Endodermal cell (in vitro differentiated cells): Measurements from ENCODE around the gene MRPS27. TPM values are rescaled to one million over a fixed set of nuclear protein-coding genes. Genes with fewer than 3 reads are reported as not detected.

Source experiments
- DNase-seq: peaks from one replicate; pipeline ENCODE4 v3.0.0-alpha.2; 2017
- H3K27ac ChIP-seq: 2 replicates; pipeline ENCODE4 v1.5.1; 2013; ENCODE audit warnings: mild to moderate bottlenecking, low read depth, low read length, moderate library complexity
- H3K27me3 ChIP-seq: 2 replicates; pipeline ENCODE4 v1.6.1; 2013; ENCODE audit warnings: mild to moderate bottlenecking, low read length, moderate library complexity; ENCODE audit not compliant: insufficient read depth, control insufficient read depth, poor library complexity, severe bottlenecking
- H3K36me3 ChIP-seq: 2 replicates; pipeline ENCODE4 v1.7.0; 2013; ENCODE audit warnings: mild to moderate bottlenecking, low read length, moderate library complexity; ENCODE audit not compliant: control insufficient read depth, insufficient read depth
- H3K4me1 ChIP-seq: one replicate; pipeline ENCODE4 v1.7.0; 2013; ENCODE audit warnings: low read length; ENCODE audit not compliant: control insufficient read depth, insufficient read depth
- H3K4me3 ChIP-seq: 2 replicates; pipeline ENCODE4 v1.5.1; 2013; ENCODE audit warnings: mild to moderate bottlenecking, low read length, moderate library complexity
- H3K9ac ChIP-seq: 2 replicates; pipeline ENCODE4 v1.6.1; 2013; ENCODE audit warnings: mild to moderate bottlenecking, low read length, moderate library complexity; ENCODE audit not compliant: poor library complexity, severe bottlenecking; ENCODE audit errors: extremely low read depth
- H3K9me3 ChIP-seq: 2 replicates; pipeline ENCODE4 v1.6.1; 2013; ENCODE audit warnings: mild to moderate bottlenecking, low read length, moderate library complexity; ENCODE audit not compliant: control insufficient read depth
- H3K27ac Mint-ChIP-seq: 2 replicates; pipeline ENCODE4 v1.8.0; 2020; ENCODE audit warnings: mixed read lengths
- H3K27me3 Mint-ChIP-seq: 2 replicates; pipeline ENCODE4 v1.8.0; 2021; ENCODE audit warnings: mild to moderate bottlenecking, mixed read lengths; ENCODE audit not compliant: insufficient read depth
- H3K36me3 Mint-ChIP-seq: 2 replicates; pipeline ENCODE4 v1.8.0; 2020; ENCODE audit warnings: low read depth, mixed read lengths
- H3K4me1 Mint-ChIP-seq: 2 replicates; pipeline ENCODE4 v1.8.0; 2020; ENCODE audit warnings: mixed read lengths
- H3K4me3 Mint-ChIP-seq: 2 replicates; pipeline ENCODE4 v1.8.0; 2020; ENCODE audit warnings: mild to moderate bottlenecking, moderate library complexity, mixed read lengths
- H3K9me3 Mint-ChIP-seq: 2 replicates; pipeline ENCODE4 v1.8.0; 2020; ENCODE audit warnings: mild to moderate bottlenecking, mixed read lengths
- CTCF ChIP-seq: fragments of 200-600 bp; sonication (generic); conservative IDR thresholded peaks from 2 replicates; pipeline ENCODE4 v1.5.0; 2021; ENCODE audit warnings: antibody characterized with exemption, mild to moderate bottlenecking
- WGBS, 2 experiments: methylation state at CpG; one replicate each; pipeline versions ENCODE4 v1.1.5 to v1.1.7; 2013; ENCODE audit warnings: missing lambda C conversion rate in 2 of 2, mixed read lengths in 1 of 2; ENCODE audit not compliant: insufficient coverage in 1 of 2, insufficient read length in 1 of 2; 5-methylcytosine and 5-hydroxymethylcytosine counted together
- total RNA-seq, 2 donors: library from RNA; stranded (reverse); fragmentation: NEBNext Ultra II Directional in 1 of 2; extraction: Animal tissue kit (Norgen Biotek cat#: 25700) in 1 of 2; gene quantifications; 2 replicates in 1 of 2; 3 replicates in 1 of 2; pipeline ENCODE4 v1.2.1, GENCODE V29; 2021

The MRPS27 gene
- total RNA-seq, 2 donors from 2014 or later, result 55.2 to 80.8 TPM

GRCh38 chr5:72291601-72292000 is 28.4 kb downstream of the MRPS27 start:
- H3K27ac Mint-ChIP-seq, result no peak overlapping the region
- H3K4me3 ChIP-seq, result no peak overlapping the region
- H3K27me3 Mint-ChIP-seq, result no peaks in the 10 kb centered on the region
- H3K36me3 ChIP-seq, result peaks cover 48% of the 10 kb centered on the region
- no peak for TF ChIP-seq CTCF
- H3K27ac ChIP-seq, result no peak overlapping the region
- 91 to 100% methylated on average over 2 to 3 of the region's 3 CpGs for WGBS, 2 experiments
- H3K9me3 ChIP-seq, result no peaks in the 10 kb centered on the region
- no peaks in the 10 kb centered on the region for H3K9me3 Mint-ChIP-seq
- H3K9ac ChIP-seq, result no peak overlapping the region
- no peak overlapping the region for H3K4me3 Mint-ChIP-seq
- peaks cover 35% of the 10 kb centered on the region for H3K36me3 Mint-ChIP-seq
- DNase-seq, result no peak
- no peaks in the 10 kb centered on the region for H3K4me1 Mint-ChIP-seq
- no peaks in the 10 kb centered on the region for H3K27me3 ChIP-seq
- no peaks in the 10 kb centered on the region for H3K4me1 ChIP-seq

GRCh38 chr5:72290356-72291133 is 29.5 kb downstream of the MRPS27 start:
- Histone ChIP-seq H3K27me3 (no peaks in the 10 kb centered on the region), H3K9me3 (no peaks in the 10 kb centered on the region), H3K27ac (no peak overlapping the region), H3K4me3 (no peak overlapping the region), H3K36me3 (peaks cover 38% of the 10 kb centered on the region), H3K4me1 (no peaks in the 10 kb centered on the region), H3K9ac (no peak overlapping the region)
- Mint-ChIP-seq H3K4me3 (no peak overlapping the region), H3K4me1 (no peaks in the 10 kb centered on the region), H3K27ac (no peak overlapping the region), H3K9me3 (no peaks in the 10 kb centered on the region), H3K36me3 (peaks cover 31% of the 10 kb centered on the region), H3K27me3 (no peaks in the 10 kb centered on the region)
- WGBS, 2 experiments, result 96 to 100% methylated on average over 3 to 5 of the region's 6 CpGs
- no peak for TF ChIP-seq CTCF
- no peak for DNase-seq

- WGBS, 2 experiments, result 96 to 98% methylated on average over 2 of the region's 2 CpGs
- no peaks in the 10 kb centered on the region for H3K4me1 Mint-ChIP-seq
- no peak for DNase-seq
- H3K9me3 Mint-ChIP-seq, result no peaks in the 10 kb centered on the region
- H3K9me3 ChIP-seq, result no peaks in the 10 kb centered on the region
- TF ChIP-seq CTCF, result no peak
- no peaks in the 10 kb centered on the region for H3K4me1 ChIP-seq
- no peak overlapping the region for H3K4me3 ChIP-seq
- no peaks in the 10 kb centered on the region for H3K27me3 ChIP-seq
- no peak overlapping the region for H3K27ac ChIP-seq
- H3K36me3 ChIP-seq, result peaks cover 24% of the 10 kb centered on the region
- no peak overlapping the region for H3K9ac ChIP-seq
- H3K4me3 Mint-ChIP-seq, result no peak overlapping the region
- no peaks in the 10 kb centered on the region for H3K27me3 Mint-ChIP-seq
- H3K27ac Mint-ChIP-seq, result no peak overlapping the region
- H3K36me3 Mint-ChIP-seq, result peaks cover 24% of the 10 kb centered on the region
These were observed 31.1 kb downstream of the MRPS27 start for GRCh38 chr5:72288924-72289323.
